COLO829 (cell line): ENCODE results near the gene AOAH.

Experiments
- DNase-seq: peaks from one replicate; pipeline ENCODE4 v3.0.0; 2012; ENCODE audit warnings: low spot score

The AOAH gene, protein sequence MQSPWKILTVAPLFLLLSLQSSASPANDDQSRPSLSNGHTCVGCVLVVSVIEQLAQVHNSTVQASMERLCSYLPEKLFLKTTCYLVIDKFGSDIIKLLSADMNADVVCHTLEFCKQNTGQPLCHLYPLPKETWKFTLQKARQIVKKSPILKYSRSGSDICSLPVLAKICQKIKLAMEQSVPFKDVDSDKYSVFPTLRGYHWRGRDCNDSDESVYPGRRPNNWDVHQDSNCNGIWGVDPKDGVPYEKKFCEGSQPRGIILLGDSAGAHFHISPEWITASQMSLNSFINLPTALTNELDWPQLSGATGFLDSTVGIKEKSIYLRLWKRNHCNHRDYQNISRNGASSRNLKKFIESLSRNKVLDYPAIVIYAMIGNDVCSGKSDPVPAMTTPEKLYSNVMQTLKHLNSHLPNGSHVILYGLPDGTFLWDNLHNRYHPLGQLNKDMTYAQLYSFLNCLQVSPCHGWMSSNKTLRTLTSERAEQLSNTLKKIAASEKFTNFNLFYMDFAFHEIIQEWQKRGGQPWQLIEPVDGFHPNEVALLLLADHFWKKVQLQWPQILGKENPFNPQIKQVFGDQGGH

GRCh38 chr7:36723951-36724664 lies at the start of gene AOAH:
Gene AOAH, minus strand, starts transcription at chr7:36724494. Its CDS starts 346 bp downstream, at chr7:36724148.
- DNase-seq = no peak

DNA sequence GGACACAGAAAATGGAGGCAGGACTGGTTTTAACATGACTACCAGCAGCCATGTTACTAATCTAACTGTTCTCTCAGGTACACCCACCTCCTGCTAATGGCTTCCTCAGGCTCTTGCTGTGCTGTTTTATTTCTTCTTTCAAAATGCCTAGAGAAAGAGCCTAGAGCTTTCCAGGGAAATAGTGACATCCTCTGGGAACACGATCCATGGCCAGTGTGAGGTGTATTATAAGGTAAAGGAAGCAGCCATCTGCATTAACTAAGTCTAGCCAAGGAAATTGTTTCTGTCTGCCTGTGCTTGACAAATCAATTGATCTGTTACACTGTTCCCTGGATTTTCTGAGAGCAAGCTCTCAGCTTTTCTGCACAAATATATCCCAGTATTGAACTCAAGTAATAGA lies 42.2 kb upstream of the AOAH start:
- DNase-seq = no peak

DNA sequence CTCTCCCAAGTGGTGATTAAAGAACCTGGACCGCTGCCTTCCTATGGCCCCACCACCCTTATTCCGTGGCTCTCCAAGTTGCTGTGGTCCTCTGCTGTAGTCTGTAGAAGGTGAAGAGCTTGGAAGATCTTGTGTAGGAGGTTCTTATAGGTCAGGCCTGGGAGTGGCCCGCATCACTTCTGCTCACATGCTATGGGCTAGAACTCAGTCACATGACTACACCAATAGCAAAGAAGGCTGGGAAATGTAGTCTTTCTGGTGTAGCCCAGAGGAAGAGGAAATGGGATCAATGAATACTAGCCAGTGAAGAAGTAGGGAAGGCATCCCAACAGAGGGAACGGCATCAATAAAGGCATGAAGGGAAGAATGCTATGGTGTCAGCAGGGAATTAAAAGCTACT lies 41.3 kb upstream of the AOAH start:
- DNase-seq = no peak

- no peak for DNase-seq
Measured at GRCh38 chr7:36764929-36765328, 40.6 kb upstream of the AOAH start.

DNA sequence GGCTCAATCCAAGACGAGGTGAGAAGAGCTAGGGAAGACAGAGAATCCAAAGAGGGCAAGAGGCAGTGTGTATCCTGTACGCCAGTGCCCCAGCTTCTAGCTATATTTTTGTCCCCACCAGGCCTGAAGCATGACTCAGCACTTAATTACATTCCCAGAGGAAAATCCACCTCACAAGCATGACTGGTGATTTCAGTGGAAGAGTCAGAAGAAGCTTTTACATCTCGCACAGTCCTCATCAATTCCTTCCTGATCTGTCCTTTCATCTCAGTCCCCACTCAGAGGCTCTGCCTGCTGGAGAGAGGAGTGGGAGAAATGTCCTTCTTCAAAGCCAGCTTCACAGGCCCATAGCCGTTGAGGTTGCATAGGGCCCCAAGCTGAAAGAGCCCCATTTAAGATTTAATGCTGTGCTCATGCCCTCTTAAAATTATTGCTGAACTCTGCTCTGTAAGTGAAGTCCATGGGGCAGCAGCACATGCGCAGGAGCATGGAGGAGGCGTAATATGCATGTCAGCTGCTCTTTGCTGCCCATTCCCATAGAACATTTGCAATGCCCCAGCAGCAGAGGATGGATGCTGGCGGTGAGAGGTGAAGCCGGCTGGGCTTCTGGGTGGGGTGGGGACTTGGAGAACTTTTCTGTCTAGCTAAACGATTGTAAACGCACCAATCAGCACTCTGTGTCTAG lies 39.0 kb upstream of the AOAH start:
- DNase-seq = no peak

DNA sequence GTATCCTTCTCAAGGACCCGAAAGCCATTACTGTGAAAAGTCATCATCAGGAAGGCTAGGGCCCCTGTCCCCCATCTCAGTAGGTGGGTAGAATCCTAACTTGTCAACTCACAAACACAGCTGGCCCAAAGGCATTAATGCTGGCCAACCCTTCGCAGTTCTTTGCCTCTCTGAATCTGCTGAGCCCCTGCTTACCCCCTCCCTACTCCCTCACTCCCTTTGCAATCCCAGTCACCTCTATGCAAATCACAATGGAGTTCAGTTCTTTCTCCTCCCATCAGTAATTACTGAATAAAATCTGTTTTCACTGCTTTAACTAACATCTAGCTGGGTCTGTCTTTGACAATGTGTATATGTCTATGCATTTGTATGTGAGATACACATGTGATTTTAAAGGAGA lies 38.1 kb upstream of the AOAH start:
- no peak for DNase-seq

DNA sequence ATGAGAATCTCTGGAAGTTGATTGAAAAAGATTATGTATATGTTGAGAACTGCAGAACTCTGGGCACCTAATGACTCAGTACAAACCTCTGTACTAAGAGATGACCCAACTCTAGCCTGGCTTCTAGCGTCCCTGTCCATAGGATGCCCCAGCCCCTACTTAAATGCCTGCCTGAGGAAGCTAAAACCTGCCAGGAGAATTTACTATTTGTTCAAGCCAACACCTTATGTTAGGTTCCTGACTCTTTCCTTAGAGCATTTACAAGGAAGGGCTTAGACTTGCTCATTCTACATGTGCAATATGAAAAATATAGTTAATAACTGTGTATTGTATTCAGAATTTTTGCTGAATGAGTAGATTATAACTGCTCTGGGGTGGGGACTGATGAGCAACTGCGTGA lies 37.5 kb upstream of the AOAH start:
- no peak for DNase-seq

DNA sequence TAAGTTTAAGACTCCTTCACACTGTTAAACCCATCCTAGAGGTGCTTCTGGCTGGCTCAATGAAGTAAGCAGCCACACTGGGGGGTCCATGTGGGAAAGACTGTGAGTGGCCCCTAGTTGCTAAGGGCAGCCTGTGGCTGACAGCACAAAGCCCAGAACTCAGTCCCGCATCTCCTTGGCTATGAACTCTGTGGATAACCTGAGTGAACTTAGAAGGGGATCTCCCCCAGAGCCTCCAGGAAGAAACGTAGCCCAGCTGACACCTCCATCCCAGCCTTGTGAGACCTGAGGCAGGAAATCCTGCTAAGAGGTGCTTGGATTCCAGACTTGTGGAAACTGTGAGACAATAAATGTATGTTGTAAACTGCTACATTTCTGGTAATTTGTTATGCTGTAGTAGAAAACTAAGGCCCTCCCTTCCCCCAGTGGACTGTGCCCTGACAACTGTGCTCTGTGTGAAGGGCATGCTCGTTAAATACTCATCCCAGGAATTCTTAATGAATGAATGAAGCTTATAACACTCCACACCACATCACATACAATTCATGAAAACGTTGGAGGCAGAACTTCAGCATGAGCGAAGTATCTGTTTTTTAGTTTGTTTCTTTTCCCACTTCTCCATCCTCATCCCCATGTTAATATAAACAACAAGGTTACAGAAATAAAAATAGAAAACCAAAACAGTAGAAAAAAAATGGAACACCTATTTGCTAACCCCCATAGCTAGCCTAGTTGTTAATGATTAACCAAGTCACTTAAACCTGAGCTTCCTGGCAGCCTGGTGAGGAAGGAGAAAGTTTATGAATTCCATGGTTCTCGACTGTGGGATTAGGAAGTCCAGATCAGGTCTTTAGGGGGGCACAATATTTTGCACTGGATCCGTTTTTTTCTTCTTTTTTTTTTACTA lies 36.8 kb upstream of the AOAH start:
- no peak for DNase-seq

DNA sequence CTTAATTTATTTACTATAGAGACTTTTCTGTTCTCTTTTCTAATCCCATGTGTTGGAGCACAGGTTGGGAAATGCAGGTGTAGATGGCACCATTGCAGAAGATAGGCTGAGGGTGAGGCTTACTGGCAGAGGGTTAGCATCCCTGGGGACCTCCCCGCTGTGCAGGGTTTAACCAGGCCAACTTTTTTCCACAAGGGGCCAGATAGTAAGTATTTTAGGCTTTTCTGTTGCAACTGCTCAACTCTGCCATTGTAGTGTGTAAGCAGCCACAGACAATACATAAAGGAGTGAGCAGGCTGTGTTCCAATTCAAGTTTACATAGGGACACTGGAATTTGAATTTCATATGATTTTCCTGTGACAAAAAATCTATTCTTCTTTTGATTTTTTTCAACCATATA lies 34.6 kb upstream of the AOAH start:
- DNase-seq = no peak

DNA sequence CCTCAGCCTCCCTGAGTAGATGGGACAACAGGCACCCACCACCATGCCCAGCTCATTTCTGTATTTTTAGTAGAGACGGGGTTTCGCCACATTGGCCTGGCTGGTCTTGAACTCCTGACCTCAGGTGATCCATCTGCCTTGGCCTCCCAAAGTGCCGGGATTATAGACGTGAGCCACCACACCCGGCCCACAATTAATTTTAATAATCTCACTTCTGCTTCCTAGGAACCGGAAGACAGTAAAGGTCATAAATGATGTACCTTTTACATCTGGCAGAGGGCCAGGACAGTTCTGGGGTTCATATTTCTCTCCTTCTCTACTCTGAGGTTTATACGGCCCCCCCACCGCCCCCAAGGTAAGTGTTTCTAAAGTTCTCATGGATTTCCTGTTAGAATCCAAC lies 31.2 kb upstream of the AOAH start:
- no peak for DNase-seq

- no peak for DNase-seq
Measured at GRCh38 chr7:36752026-36752711, 27.9 kb upstream of the AOAH start.

- DNase-seq = no peak
Measured at GRCh38 chr7:36750451-36750850, 26.2 kb upstream of the AOAH start.

- DNase-seq = no peak
Measured at GRCh38 chr7:36749282-36749960, 25.1 kb upstream of the AOAH start.

GRCh38 chr7:36748017-36748487 lies 23.8 kb upstream of the AOAH start:
- no peak for DNase-seq

DNA sequence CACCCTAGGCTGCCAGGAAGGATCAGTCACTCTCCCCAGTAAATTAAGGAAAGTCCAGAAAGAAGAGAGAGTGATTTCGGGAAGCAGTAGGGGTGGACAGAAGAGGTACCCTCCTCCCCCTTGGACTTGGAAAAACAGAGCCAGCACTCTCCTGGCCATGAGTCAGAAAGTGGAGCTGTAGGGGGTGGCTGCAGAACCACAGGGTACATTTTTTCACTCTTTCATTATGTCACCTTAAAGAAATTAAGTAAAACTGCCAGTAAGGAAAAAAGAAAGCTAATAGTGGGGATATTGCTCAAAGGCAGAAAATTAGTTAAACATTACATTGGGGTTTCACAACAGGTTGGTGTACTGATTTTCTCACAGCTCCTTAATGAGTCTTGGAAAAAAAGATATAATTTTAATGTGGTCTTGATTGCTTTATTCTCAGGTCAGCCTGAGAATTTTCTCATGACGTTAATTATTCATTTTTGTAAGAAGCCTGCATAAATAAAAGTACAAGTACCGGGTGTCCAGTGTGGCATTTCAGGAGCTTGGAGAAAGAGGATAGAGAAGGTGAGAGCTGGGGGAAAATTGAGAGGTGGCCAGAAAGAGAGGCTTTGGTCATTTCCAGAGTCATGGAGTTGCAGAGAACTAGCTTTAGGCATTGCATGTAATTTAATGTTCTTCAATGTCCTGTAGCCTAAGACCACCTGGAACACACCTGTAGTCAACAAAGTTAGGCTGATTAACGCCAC lies 23.2 kb upstream of the AOAH start:
- DNase-seq = no peak

GRCh38 chr7:36746347-36746746 lies 22.1 kb upstream of the AOAH start:
- DNase-seq = no peak

DNA sequence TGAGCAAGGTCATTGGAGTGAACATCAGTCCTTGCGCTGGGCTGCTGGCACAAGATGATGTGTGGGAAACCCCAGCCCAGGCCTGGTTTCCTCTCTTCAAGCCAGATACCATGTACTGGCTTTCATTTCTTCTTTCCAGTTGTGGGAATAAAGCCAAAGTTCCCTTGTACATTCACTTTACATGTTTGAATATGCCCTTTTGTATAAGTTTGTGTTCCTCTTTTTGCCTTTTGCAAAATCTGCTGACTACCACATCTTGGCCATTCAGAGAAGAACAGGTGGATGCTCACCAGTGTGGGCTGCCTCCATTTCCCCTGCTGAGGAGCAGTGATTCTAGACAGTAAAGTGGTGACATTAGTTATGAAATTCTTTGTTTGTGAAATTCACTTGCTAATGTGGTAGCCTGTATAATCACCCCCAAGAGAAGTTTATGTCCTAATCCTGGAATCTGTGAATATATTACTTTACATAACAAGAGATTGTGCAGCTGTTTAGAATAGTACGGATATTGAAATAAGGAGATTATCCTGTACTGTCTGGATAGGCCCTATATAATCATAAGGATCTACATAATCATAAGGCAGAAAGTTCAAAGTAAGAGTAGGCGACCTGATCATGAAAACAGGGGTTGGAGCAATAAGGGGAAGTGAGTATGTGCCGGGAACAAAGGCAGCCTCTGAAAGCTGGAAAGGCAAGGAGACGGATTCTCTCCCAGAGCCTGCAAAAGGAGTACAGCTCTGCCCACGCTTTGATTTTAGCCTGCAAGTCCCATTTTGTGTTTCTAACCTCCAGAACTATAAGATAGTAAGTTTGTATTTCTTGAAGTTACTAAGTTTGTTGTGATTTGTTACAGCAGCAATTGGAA lies 18.8 kb upstream of the AOAH start:
- no peak for DNase-seq

GRCh38 chr7:36741866-36742265 lies 17.6 kb upstream of the AOAH start:
- DNase-seq = no peak

GRCh38 chr7:36739351-36739750 lies 15.1 kb upstream of the AOAH start:
- DNase-seq = no peak
